Measurements from ENCODE around the gene CYP2R1.

Gene CYP2R1, protein sequence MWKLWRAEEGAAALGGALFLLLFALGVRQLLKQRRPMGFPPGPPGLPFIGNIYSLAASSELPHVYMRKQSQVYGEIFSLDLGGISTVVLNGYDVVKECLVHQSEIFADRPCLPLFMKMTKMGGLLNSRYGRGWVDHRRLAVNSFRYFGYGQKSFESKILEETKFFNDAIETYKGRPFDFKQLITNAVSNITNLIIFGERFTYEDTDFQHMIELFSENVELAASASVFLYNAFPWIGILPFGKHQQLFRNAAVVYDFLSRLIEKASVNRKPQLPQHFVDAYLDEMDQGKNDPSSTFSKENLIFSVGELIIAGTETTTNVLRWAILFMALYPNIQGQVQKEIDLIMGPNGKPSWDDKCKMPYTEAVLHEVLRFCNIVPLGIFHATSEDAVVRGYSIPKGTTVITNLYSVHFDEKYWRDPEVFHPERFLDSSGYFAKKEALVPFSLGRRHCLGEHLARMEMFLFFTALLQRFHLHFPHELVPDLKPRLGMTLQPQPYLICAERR

DNA sequence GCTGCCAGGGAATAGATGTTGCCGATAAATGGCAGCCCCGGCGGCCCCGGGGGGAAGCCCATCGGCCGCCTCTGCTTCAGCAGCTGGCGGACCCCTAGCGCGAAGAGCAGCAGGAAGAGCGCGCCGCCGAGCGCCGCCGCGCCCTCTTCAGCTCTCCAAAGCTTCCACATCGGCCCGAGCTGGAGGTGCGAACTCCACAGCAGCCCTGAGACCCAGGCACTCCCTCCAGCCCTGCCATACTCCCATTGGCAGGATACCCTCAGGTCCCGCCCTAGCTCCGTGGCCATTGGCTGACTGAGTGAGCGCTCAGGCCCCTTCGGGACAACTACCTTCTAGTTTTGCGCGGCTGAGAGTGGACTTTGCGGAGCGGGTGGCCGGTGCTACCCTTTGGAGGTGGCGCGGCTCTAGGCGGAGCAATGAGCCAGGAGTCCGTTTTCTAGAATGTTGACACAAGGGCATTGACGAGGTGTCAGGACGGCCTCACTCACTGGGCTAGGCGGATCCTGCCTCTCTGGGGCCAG lies at the start of gene CYP2R1:
TSS of gene CYP2R1 (minus strand) at position 196 of the 521 bp plus-strand sequence. CDS start at position 170, 26 bp downstream.
- Histone ChIP-seq H3K4me3 (peak within 1 kb of the TSS; percentile 43), H3K9me3 (no peaks in the 10 kb centered on the region), H3K4me1 (peaks cover 7% of the 10 kb centered on the region), H3K36me3 (replicated peaks) (no peaks in the 10 kb centered on the region), H3K27me3 (ENCODE audit: low read depth) (no peaks in the 10 kb centered on the region)
- peak; percentile 91 to 96 for DNase-seq (ENCODE audit: low spot score in 2 of 2)
- in situ Hi-C loops (cut with MboI; ENCODE audit: low sequenced_read_pairs), result loop anchor here (10.0 kb wide), 1 partner anchor 367 kb away; the partner anchor contains the start of gene PSMA1

DNA sequence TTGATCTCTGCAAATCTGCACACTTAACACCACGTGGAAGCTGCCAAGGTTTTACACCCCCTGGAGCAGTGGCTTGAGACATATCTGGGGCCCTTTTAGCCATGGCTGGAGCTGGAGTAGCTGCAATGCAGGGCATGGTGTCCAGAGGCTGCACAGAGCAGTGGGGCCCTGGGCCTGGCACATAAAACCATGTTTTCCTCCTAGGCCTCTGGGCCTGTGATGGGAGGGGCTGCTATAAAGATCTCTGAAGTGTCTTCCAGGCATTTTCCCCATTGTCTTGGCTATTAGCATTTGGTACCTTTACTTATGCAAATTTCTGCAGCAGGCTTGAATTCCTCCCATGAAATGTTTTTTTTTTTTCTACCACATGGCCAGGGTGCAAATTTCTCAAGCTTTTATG lies 46.9 kb upstream of the CYP2R1 start:
- peak in 1 of 2 experiments; percentile 9 for DNase-seq (ENCODE audit: low spot score in 2 of 2)
- in situ Hi-C loops (cut with MboI; ENCODE audit: low sequenced_read_pairs), result no loop called here

DNA sequence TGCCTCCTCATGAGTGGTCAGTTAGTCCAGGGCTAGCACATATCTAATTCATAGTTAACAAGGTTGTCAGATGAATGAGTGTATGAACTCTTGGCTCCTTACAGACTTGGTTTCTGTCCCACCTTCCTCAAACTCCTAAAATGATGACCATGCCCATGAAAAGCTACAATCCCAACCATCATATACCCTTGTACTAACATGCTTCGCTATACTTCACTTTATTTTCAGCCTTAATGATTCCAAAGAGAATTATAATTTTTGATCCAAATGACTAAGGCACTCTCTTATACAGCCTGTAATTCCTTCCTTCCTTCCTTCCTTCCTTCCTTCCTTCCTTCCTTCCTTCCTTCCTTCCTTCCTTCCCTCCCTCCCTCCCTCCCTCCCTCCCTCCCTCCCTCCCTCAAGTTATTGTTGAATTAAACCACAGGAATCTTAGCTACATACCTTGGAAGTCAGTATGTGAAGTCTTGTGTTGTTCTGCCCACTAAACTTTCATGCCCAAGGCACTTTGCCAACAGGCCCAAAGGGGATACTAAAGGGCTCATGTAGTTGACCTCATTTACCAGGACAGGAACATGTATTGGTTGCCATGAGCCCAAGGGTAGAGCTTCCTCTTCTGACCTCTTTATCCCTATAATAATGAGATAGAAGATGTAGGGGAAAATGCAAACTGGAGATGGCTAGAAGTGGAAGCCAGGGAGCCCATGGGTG lies 42.8 kb upstream of the CYP2R1 start:
- Histone ChIP-seq H3K36me3 (replicated peaks) (no peaks in the 10 kb centered on the region), H3K4me1 (no peaks in the 10 kb centered on the region), H3K9me3 (no peaks in the 10 kb centered on the region; the same call in 1 of the 2 replicates), H3K4me3 (no peak overlapping the region), H3K27me3 (ENCODE audit: low read depth) (no peaks in the 10 kb centered on the region)
- in situ Hi-C loops (cut with MboI; ENCODE audit: low sequenced_read_pairs), result no loop called here
- no peak for DNase-seq (ENCODE audit: low spot score in 2 of 2)

More for the DNA sequence above, 46.9 kb upstream of the CYP2R1 start:
- H3K4me3 ChIP-seq, result no peak overlapping the region
- no peaks in the 10 kb centered on the region for H3K9me3 ChIP-seq
- H3K4me1 ChIP-seq, result no peaks in the 10 kb centered on the region
- no peaks in the 10 kb centered on the region for H3K36me3 ChIP-seq (replicated peaks)
- H3K27me3 ChIP-seq (ENCODE audit: low read depth), result no peaks in the 10 kb centered on the region

DNA sequence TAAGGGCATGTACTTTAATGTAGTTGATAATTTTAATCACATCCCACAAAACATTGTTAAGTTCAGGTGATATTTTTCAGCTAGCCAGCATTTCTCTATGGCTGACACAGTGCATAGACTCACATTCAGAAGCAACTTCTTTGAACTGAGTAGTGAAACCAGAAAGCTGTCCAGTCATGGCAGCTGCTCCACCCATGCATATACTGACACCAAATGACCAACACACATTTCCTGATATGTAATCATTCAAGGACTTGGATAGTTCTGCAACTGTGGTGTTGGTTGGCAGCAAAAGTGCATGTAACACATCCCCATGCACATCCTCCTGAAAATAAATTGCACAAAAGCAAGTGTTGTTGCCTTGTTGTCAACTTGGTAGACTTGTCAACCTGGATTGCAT lies 40.4 kb upstream of the CYP2R1 start:
- in situ Hi-C loops (cut with MboI; ENCODE audit: low sequenced_read_pairs), result no loop called here
- H3K9me3 ChIP-seq, result no peaks in the 10 kb centered on the region; the same call in 1 of the 2 replicates
- H3K4me1 ChIP-seq, result no peaks in the 10 kb centered on the region
- H3K27me3 ChIP-seq (ENCODE audit: low read depth), result no peaks in the 10 kb centered on the region
- no peak overlapping the region for H3K4me3 ChIP-seq
- no peaks in the 10 kb centered on the region for H3K36me3 ChIP-seq (replicated peaks)
- no peak for DNase-seq (ENCODE audit: low spot score in 2 of 2)

DNA sequence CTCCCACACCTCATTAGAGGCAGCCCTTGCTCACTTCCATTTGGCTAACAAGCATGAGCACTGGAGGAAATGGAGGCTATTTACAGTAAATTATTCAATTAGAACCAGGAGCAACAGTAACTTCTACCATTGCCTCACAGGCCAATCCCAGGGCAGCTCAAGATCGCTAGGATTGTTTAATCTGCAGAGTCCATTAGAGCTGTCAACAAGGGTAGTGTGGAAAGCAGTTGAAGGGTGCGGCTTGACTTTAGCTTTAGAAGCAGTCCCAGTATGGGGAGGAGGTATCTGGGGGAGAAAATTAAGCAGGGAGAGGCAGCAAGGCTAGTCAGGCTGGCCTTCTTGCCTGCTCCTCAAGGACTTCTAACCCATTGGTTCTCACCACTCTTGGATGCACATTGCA lies 38.3 kb upstream of the CYP2R1 start:
- Histone ChIP-seq H3K4me3 (no peak overlapping the region), H3K9me3 (no peaks in the 10 kb centered on the region; the same call in 1 of the 2 replicates), H3K27me3 (ENCODE audit: low read depth) (no peaks in the 10 kb centered on the region), H3K36me3 (replicated peaks) (no peaks in the 10 kb centered on the region), H3K4me1 (no peaks in the 10 kb centered on the region)
- no peak for DNase-seq (ENCODE audit: low spot score in 2 of 2)
- in situ Hi-C loops (cut with MboI; ENCODE audit: low sequenced_read_pairs), result no loop called here

DNA sequence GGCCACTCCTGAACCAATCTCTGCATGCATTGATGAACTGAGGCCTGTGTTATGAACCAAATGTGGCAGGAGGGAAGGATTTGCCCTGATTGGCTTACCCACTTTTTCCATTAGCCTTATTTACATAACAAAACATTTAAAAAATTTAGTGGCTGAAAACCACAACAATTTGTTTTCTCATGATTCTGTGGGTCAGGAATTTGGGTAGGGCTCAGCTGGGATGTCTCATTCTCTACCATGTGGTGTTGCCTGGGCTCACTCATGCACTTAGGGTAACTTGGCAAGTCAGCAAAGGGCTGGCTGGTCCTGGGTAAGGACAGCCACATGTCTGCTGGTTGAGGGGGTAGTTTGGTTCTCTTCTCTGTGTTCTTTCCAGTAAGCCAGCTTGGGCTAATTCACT lies 35.1 kb upstream of the CYP2R1 start:
- no peak overlapping the region for H3K4me3 ChIP-seq
- DNase-seq (ENCODE audit: low spot score in 2 of 2), result no peak
- in situ Hi-C loops (cut with MboI; ENCODE audit: low sequenced_read_pairs), result no loop called here
- no peaks in the 10 kb centered on the region for H3K27me3 ChIP-seq (ENCODE audit: low read depth)
- no peaks in the 10 kb centered on the region for H3K36me3 ChIP-seq (replicated peaks)
- no peaks in the 10 kb centered on the region for H3K4me1 ChIP-seq
- no peaks in the 10 kb centered on the region for H3K9me3 ChIP-seq

DNA sequence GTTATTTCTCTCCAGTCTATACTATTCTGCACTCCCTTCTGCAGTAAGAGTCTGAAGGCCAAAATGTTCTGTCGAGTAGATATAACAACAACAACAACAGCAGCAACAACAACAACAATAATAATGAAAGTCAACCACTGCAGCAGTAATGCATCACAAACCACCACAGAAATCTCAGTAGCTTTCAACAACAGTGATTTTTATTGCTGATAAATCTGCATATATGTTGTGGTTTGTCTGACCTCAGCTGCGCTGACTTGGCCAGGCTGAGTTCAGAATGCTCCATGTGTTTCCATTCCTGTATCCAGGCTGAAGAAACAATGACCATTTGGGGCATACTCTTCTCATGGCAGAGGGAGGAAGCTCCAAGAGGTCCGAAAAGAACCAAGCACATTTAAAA lies 32.3 kb upstream of the CYP2R1 start:
- Histone ChIP-seq H3K4me3 (no peak overlapping the region), H3K27me3 (ENCODE audit: low read depth) (0 out of 2 replicates have a peak, but pooled peaks cover 3% of the 10 kb centered on the region), H3K9me3 (no peaks in the 10 kb centered on the region), H3K36me3 (replicated peaks) (no peaks in the 10 kb centered on the region), H3K4me1 (no peaks in the 10 kb centered on the region)
- in situ Hi-C loops (cut with MboI; ENCODE audit: low sequenced_read_pairs), result no loop called here
- DNase-seq (ENCODE audit: low spot score in 2 of 2), result no peak

DNA sequence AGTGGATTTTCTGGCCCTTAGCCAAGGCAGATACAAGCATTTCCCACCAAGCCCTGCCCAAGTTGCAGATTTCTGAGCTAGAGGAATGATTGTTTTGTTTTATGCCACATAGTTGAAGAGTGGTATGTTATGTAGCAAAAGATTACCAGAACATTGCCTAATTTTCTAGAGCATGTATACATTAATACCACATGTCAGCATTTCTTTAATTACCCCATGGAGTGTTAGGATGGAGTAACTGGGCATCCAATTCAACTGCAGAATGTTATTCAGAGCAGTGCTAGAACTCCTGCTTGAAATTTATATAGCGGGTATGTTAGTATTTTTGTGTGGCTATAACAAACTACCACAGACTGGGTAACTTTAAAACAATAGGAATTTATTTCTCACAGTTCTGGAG lies 24.4 kb upstream of the CYP2R1 start:
- in situ Hi-C loops (cut with MboI; ENCODE audit: low sequenced_read_pairs), result no loop called here
- Histone ChIP-seq H3K4me3 (no peak overlapping the region), H3K36me3 (replicated peaks) (no peaks in the 10 kb centered on the region), H3K27me3 (ENCODE audit: low read depth) (0 out of 2 replicates have a peak, but pooled peaks cover 3% of the 10 kb centered on the region), H3K9me3 (no peaks in the 10 kb centered on the region), H3K4me1 (no peaks in the 10 kb centered on the region)
- DNase-seq (ENCODE audit: low spot score in 2 of 2), result no peak

DNA sequence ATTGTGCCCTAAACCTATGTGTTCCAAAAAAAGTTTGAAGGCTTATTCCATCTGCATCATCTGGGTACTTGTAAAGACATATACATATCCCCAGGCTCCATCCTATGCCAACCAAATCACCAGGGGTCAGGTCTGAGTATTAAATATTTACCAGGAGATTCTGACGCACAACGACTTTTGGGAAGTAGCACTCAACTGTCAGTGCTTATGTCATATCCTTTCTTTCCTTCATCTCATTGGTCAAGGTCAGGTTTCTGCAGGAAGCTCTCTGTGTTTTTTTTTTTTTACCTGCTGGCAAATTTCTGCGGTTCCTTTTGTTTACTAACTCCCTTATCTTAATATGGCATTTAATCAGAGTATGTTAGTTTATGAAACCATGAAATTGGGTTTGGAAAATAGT lies 22.5 kb upstream of the CYP2R1 start:
- Histone ChIP-seq H3K9me3 (no peaks in the 10 kb centered on the region), H3K27me3 (ENCODE audit: low read depth) (peaks cover 5% of the 10 kb centered on the region; the same call in 1 of the 2 replicates), H3K4me1 (no peaks in the 10 kb centered on the region), H3K36me3 (replicated peaks) (no peaks in the 10 kb centered on the region), H3K4me3 (no peak overlapping the region)
- in situ Hi-C loops (cut with MboI; ENCODE audit: low sequenced_read_pairs), result no loop called here
- no peak for DNase-seq (ENCODE audit: low spot score in 2 of 2)

DNA sequence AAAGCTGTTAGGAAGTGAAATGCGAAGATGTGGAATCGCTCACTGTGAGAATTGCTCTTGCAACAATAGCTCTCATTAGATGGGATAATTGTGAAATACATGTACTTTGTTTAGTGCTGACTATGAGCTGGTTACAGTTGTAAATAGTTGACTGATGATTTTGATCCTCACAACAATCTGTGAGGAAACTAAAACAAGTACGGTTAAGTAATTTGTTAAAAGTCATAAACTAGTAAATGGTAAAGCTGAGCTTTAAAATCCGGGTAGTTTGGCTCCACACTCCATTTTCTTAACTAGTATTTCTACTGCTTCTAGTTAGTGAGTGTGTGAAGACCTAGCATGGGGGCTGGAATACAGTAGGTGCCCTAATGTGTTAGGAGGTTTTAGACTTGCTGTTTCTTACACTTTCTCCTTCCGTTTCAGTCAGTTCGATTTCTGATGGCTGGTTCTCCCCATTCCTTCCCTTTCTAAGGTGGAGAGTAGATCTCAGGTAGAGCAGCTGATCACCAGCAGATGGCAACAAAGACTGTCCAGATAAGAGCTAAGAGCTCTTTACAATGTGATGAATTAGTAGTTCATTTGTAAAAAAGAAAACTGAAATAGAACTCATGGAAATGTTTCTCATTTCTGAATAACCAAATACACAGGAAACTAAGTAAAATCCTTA lies 16.3 kb upstream of the CYP2R1 start:
- H3K27me3 ChIP-seq (ENCODE audit: low read depth), result peaks cover 6% of the 10 kb centered on the region; the same call in 1 of the 2 replicates
- H3K9me3 ChIP-seq, result no peaks in the 10 kb centered on the region
- H3K36me3 ChIP-seq (replicated peaks), result no peaks in the 10 kb centered on the region
- DNase-seq (ENCODE audit: low spot score in 2 of 2), result peak; percentile 31 to 49
- no peaks in the 10 kb centered on the region for H3K4me1 ChIP-seq
- in situ Hi-C loops (cut with MboI; ENCODE audit: low sequenced_read_pairs), result loop anchor here (10.0 kb wide), 1 partner anchor 114 kb away; no protein-coding TSS in a partner anchor
- H3K4me3 ChIP-seq, result no peak overlapping the region

DNA sequence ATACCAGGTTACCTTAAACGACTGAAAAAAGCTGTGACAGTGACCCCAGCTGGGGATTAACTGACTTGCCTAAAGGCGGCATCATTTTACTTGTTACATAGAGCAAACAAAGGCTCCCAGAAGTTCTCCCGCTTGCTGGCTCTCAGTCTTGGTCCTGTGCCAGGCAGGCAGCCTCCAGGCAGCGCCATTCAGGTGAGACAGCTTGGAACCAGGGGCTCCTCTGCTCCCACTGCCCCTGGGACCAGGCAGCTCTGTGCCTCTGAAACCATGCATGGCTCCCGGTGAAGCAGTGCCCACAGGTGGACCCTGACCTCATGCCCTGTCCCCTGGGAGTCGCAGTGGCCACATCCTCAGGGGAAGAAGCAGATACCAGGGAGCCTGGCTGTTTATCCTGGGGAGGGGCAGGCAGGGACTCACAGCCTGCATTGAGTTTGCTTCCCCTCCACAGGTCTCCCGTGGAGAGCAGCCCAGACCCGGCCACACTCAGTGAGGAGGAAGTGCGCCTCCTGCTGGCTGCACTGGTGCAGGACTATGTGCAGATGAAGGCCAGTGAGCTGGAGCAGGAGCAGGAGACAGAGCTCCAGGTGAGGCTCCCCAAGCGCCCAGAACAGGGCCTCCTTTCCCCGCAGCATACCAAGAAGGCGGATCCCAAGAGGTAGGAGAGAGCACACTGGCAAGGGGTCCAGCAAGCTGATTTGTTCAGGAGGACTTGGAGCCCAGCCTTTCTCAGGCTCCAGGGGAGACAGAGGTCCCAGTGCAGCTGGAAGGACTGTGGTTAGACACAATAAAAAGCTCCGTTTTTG lies 15.6 kb upstream of the CYP2R1 start:
- in situ Hi-C loops (cut with MboI; ENCODE audit: low sequenced_read_pairs), result loop anchor here (10.0 kb wide), 1 partner anchor 113 kb away; no protein-coding TSS in a partner anchor
- no peaks in the 10 kb centered on the region for H3K4me1 ChIP-seq

DNA sequence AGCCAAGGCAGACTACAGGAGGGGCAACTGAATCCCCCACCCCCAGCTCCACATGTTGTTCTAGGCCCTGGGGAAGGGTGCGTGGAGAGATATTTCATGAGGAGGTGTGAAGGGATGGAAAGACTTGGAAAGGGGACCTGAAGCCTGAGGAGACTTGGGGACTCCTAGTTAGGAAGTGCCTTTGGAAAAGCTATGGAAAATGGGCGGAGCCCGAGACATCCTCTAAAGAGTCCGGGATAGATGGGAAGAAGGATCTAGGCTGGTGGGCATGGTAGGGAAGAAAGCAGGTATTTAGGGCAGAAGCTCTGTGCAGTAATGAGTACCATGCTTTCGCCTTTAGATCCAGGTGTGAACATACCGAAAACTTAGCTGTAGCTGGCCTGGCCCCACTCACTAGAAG lies 15.0 kb upstream of the CYP2R1 start:
- in situ Hi-C loops (cut with MboI; ENCODE audit: low sequenced_read_pairs), result loop anchor here (10.0 kb wide), 1 partner anchor 112 kb away; no protein-coding TSS in a partner anchor
- Histone ChIP-seq H3K27me3 (ENCODE audit: low read depth) (peaks cover 6% of the 10 kb centered on the region; the same call in 1 of the 2 replicates), H3K4me1 (no peaks in the 10 kb centered on the region), H3K4me3 (no peak overlapping the region), H3K9me3 (no peaks in the 10 kb centered on the region), H3K36me3 (replicated peaks) (no peaks in the 10 kb centered on the region)
- DNase-seq (ENCODE audit: low spot score in 2 of 2), result no peak

More for the DNA sequence above, 15.6 kb upstream of the CYP2R1 start:
- no peaks in the 10 kb centered on the region for H3K36me3 ChIP-seq (replicated peaks)
- H3K9me3 ChIP-seq, result no peaks in the 10 kb centered on the region
- DNase-seq (ENCODE audit: low spot score in 2 of 2), result peak; percentile 22 to 87
- H3K4me3 ChIP-seq, result no peak overlapping the region
- peaks cover 6% of the 10 kb centered on the region; the same call in 1 of the 2 replicates for H3K27me3 ChIP-seq (ENCODE audit: low read depth)
